H9 (cell line): ENCODE results near the gene POU2F3. TPM values are rescaled to one million over a fixed set of nuclear protein-coding genes. Genes with fewer than 3 reads are reported as not detected.

Experiments
- DNase-seq: peaks from one replicate; pipeline ENCODE4 v3.0.0-alpha.2; 2017
- H2AFZ ChIP-seq: one replicate; pipeline ENCODE4 v1.6.1; 2013; ENCODE audit warnings: mild to moderate bottlenecking, low read length, control low read depth, moderate library complexity
- H2AK5ac ChIP-seq: 2 replicates; pipeline ENCODE4 v1.6.1; 2013; ENCODE audit warnings: low read length, control low read depth, mixed read lengths; ENCODE audit not compliant: insufficient read length
- H2BK120ac ChIP-seq: one replicate; pipeline ENCODE4 v1.6.1; 2013; ENCODE audit warnings: low read depth, mild to moderate bottlenecking, low read length, control low read depth, inconsistent platforms; ENCODE audit not compliant: poor library complexity, severe bottlenecking
- H2BK12ac ChIP-seq: 2 replicates; pipeline ENCODE4 v1.6.1; 2013; ENCODE audit warnings: low read length, control low read depth, mixed read lengths, low read depth; ENCODE audit not compliant: insufficient read length
- H2BK15ac ChIP-seq: 2 replicates; pipeline ENCODE4 v1.6.1; 2013; ENCODE audit warnings: low read depth, low read length, control low read depth
- H2BK20ac ChIP-seq: one replicate; pipeline ENCODE4 v1.6.1; 2013; ENCODE audit warnings: low read depth, mild to moderate bottlenecking, low read length, control low read depth, inconsistent platforms; ENCODE audit not compliant: poor library complexity, severe bottlenecking
- H2BK5ac ChIP-seq: 2 replicates; pipeline ENCODE4 v1.6.1; 2013; ENCODE audit warnings: low read length, control low read depth, mixed read lengths; ENCODE audit not compliant: insufficient read length
- H3K14ac ChIP-seq: 2 replicates; pipeline ENCODE4 v1.6.1; 2013; ENCODE audit warnings: low read length, control low read depth; ENCODE audit not compliant: insufficient read depth
- H3K18ac ChIP-seq: 2 replicates; pipeline ENCODE4 v1.6.1; 2013; ENCODE audit warnings: low read depth, mild to moderate bottlenecking, mixed read lengths, low read length, control low read depth; ENCODE audit not compliant: insufficient read length
- H3K23ac ChIP-seq: 2 replicates; pipeline ENCODE4 v1.6.1; 2013; ENCODE audit warnings: low read length, control low read depth, mixed read lengths, low read depth; ENCODE audit not compliant: insufficient read length
- H3K23me2 ChIP-seq: 2 replicates; pipeline ENCODE4 v1.6.1; 2013; ENCODE audit warnings: low read depth, mild to moderate bottlenecking, mixed read lengths, low read length, control low read depth; ENCODE audit not compliant: insufficient read length, poor library complexity, severe bottlenecking
- H3K27ac ChIP-seq: 2 replicates; pipeline ENCODE4 v1.5.1; 2013; ENCODE audit warnings: low read length, control low read depth, mixed read lengths, low read depth; ENCODE audit not compliant: insufficient read length
- H3K27me3 ChIP-seq: 2 replicates; pipeline ENCODE4 v1.6.1; 2013; ENCODE audit warnings: low read length, control low read depth, inconsistent platforms; ENCODE audit not compliant: insufficient read depth
- H3K4ac ChIP-seq: 2 replicates; pipeline ENCODE4 v1.6.1; 2013; ENCODE audit warnings: low read depth, mild to moderate bottlenecking, control low read depth, inconsistent platforms, low read length, moderate library complexity
- H3K4me1 ChIP-seq: 2 replicates; pipeline ENCODE4 v1.6.1; 2013; ENCODE audit warnings: low read length, control low read depth, inconsistent platforms; ENCODE audit not compliant: insufficient read depth
- H3K4me2 ChIP-seq: 2 replicates; pipeline ENCODE4 v1.6.1; 2013; ENCODE audit warnings: low read length, control low read depth, mixed read lengths; ENCODE audit not compliant: insufficient read length, insufficient read depth
- H3K56ac ChIP-seq: 2 replicates; pipeline ENCODE4 v1.6.1; 2013; ENCODE audit warnings: low read depth, mild to moderate bottlenecking, mixed read lengths, low read length, control low read depth; ENCODE audit not compliant: insufficient read length
- H3K79me1 ChIP-seq: 2 replicates; pipeline ENCODE4 v1.6.1; 2013; ENCODE audit warnings: low read depth, mild to moderate bottlenecking, moderate library complexity, low read length, control low read depth, inconsistent platforms; ENCODE audit not compliant: insufficient read depth, poor library complexity, severe bottlenecking
- H3K79me2 ChIP-seq: 2 replicates; pipeline ENCODE4 v1.6.1; 2013; ENCODE audit warnings: low read length, control low read depth, inconsistent platforms; ENCODE audit not compliant: insufficient read depth
- H3K9ac ChIP-seq: 2 replicates; pipeline ENCODE4 v1.6.1; 2013; ENCODE audit warnings: low read length, control low read depth, mixed read lengths; ENCODE audit not compliant: insufficient read length; ENCODE audit errors: extremely low read depth
- H3K9me3 ChIP-seq: one replicate; pipeline ENCODE4 v1.6.1; 2013; ENCODE audit warnings: low read depth, low read length, inconsistent platforms; ENCODE audit not compliant: control insufficient read depth
- H3T11ph ChIP-seq: one replicate; pipeline ENCODE4 v1.6.1; 2013; ENCODE audit warnings: mild to moderate bottlenecking, low read length, control low read depth, inconsistent platforms
- H4K20me1 ChIP-seq: one replicate; pipeline ENCODE4 v1.6.1; 2013; ENCODE audit not compliant: control insufficient read depth, insufficient read length, insufficient read depth
- H4K5ac ChIP-seq: 2 replicates; pipeline ENCODE4 v1.6.1; 2013; ENCODE audit warnings: low read depth, mild to moderate bottlenecking, mixed read lengths, low read length, control low read depth; ENCODE audit not compliant: insufficient read length
- H4K8ac ChIP-seq: replicated peaks from 2 replicates; pipeline ENCODE4 v1.6.1; 2013; ENCODE audit warnings: low read length, control low read depth, mixed read lengths, low read depth; ENCODE audit not compliant: insufficient read length
- H4K91ac ChIP-seq: 2 replicates; pipeline ENCODE4 v1.6.1; 2013; ENCODE audit warnings: low read depth, mild to moderate bottlenecking, moderate library complexity, mixed read lengths, low read length, control low read depth; ENCODE audit not compliant: insufficient read length
- H3K27ac Mint-ChIP-seq, 3 experiments: 2 replicates in 2 of 3; 3 replicates in 1 of 3; pipeline ENCODE4 v1.8.0; 2020 to 2021; ENCODE audit warnings: mixed read lengths in 3 of 3, mild to moderate bottlenecking in 1 of 3, moderate library complexity in 1 of 3
- H3K27me3 Mint-ChIP-seq: 2 replicates; pipeline ENCODE4 v1.8.0; 2021; ENCODE audit warnings: low read depth, mild to moderate bottlenecking, moderate library complexity, mixed read lengths
- H3K36me3 Mint-ChIP-seq, 3 experiments: 2 replicates in 2 of 3; 3 replicates in 1 of 3; pipeline ENCODE4 v1.8.0; 2020 to 2021; ENCODE audit warnings: low read depth in 3 of 3, mixed read lengths in 3 of 3; ENCODE audit not compliant: insufficient read depth in 1 of 3
- H3K4me1 Mint-ChIP-seq, 2 experiments: 2 replicates each; pipeline ENCODE4 v1.8.0; 2020; ENCODE audit warnings: mixed read lengths in 2 of 2
- H3K4me3 Mint-ChIP-seq, 2 experiments: 2 replicates in 1 of 2; 3 replicates in 1 of 2; pipeline ENCODE4 v1.8.0; 2020 to 2021; ENCODE audit warnings: mild to moderate bottlenecking in 2 of 2, mixed read lengths in 2 of 2, moderate library complexity in 1 of 2
- H3K9me3 Mint-ChIP-seq, 2 experiments: 2 replicates in 1 of 2; 3 replicates in 1 of 2; pipeline ENCODE4 v1.8.0; 2020; ENCODE audit warnings: mild to moderate bottlenecking in 2 of 2, mixed read lengths in 2 of 2, moderate library complexity in 1 of 2
- WGBS: extraction: QIAGEN DNeasy Blood & Tissue Kit; methylation state at CpG from one replicate; pipeline ENCODE4 v1.1.7; 2013; ENCODE audit warnings: missing lambda C conversion rate, low lambda C conversion rate, mixed read lengths; ENCODE audit not compliant: insufficient read length; ENCODE audit errors: extremely low coverage; 5-methylcytosine and 5-hydroxymethylcytosine counted together
- total RNA-seq: library from RNA; stranded (reverse); gene quantifications from 2 replicates; pipeline ENCODE4 v1.2.1, GENCODE V29; 2021
- TF ChIP-seq, protein P1 (sequence below): fragments of 200-600 bp; sonication (generic); conservative IDR thresholded peaks from 3 replicates; pipeline ENCODE4 v1.8.0; 2021; ENCODE audit warnings: antibody characterized with exemption, mild to moderate bottlenecking

The POU2F3 gene
- total RNA-seq, 1 experiment from 2014 or later = 1.1 TPM

DNA sequence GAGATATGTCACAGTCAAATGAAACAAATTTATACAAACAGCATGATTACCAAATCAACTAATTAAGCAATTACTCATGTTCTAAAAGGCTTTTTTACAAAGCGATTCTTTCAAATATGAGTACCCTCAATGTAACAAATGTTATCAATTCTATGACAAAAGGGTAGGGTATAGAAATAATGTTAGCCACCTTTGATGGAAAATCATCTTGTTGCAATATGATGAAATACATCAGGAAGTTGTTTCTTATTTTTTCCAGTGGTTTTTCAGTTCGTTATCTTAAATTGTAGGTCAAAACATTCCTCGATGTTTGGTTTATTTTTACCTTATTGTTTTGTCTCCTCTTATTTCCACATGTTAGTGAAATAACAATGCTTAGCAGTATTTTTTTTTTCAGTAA is 102.7 kb downstream of the POU2F3 start:
- no CpG with 5 or more reads among the region's 3 CpGs for WGBS
- Mint-ChIP-seq H3K4me1 (peaks cover 36 to 37% of the 10 kb centered on the region in 2 experiments), H3K27me3 (no peaks in the 10 kb centered on the region), H3K27ac (no peak overlapping the region), H3K36me3 (no peaks in the 10 kb centered on the region), H3K4me3 (no peak overlapping the region), H3K9me3 (no peaks in the 10 kb centered on the region)
- Histone ChIP-seq H2AFZ (no peak overlapping the region), H3K23ac (no peak overlapping the region), H2BK12ac (no peak overlapping the region), H3T11ph (no peak overlapping the region), H4K5ac (no peak overlapping the region), H3K9ac (no peak overlapping the region), H2AK5ac (no peak overlapping the region), H2BK5ac (no peak overlapping the region), H3K9me3 (no peaks in the 10 kb centered on the region), H2BK20ac (no peak overlapping the region), H3K27me3 (no peaks in the 10 kb centered on the region), H3K56ac (no peak overlapping the region), H3K79me2 (peaks cover 13% of the 10 kb centered on the region), H2BK15ac (no peak overlapping the region), H3K79me1 (peaks cover 7% of the 10 kb centered on the region), H3K4me2 (no peak overlapping the region), H3K4me1 (peaks cover 6% of the 10 kb centered on the region; the same call in 1 of the 2 replicates), H4K20me1 (no peaks in the 10 kb centered on the region), H4K8ac (no peak overlapping the region), H2BK120ac (no peak overlapping the region), H3K27ac (no peak overlapping the region), H4K91ac (no peak overlapping the region), H3K23me2 (peaks cover under 1% of the 10 kb centered on the region), H3K14ac (no peak overlapping the region), H3K18ac (no peak overlapping the region), H3K4ac (no peak overlapping the region)
- no peak for DNase-seq
- TF ChIP-seq, protein P1, sequence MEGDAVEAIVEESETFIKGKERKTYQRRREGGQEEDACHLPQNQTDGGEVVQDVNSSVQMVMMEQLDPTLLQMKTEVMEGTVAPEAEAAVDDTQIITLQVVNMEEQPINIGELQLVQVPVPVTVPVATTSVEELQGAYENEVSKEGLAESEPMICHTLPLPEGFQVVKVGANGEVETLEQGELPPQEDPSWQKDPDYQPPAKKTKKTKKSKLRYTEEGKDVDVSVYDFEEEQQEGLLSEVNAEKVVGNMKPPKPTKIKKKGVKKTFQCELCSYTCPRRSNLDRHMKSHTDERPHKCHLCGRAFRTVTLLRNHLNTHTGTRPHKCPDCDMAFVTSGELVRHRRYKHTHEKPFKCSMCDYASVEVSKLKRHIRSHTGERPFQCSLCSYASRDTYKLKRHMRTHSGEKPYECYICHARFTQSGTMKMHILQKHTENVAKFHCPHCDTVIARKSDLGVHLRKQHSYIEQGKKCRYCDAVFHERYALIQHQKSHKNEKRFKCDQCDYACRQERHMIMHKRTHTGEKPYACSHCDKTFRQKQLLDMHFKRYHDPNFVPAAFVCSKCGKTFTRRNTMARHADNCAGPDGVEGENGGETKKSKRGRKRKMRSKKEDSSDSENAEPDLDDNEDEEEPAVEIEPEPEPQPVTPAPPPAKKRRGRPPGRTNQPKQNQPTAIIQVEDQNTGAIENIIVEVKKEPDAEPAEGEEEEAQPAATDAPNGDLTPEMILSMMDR = no peak
